ENCODE results near the gene RPP25L.
A peak's percentile ranks its signal among the peaks of the same experiment; 100 is the strongest.

The RPP25L gene

DNA sequence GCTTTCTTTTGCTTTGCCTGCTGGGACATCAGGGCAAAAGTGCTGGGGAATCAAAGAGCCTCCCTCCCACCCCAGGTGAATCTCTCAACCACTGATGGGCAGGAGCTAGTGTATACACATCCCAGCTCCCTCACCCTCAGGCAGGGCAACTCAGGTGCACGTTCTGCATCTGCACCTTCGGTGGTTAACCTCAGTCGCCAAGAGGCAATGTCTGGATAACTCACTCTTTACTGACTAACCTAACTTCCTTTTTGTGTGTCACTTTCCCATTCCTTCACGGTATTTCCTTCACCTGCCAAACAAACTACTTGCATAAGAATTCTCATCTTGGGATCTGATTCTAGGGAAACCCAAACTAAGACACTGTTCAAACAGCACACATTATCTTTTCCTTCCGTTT lies 48.6 kb downstream of the RPP25L start:
- TF ChIP-seq TEAD4 (IDR thresholded peaks at IDR 0.05) (no peak), EGR1 (IDR thresholded peaks at IDR 0.05) (no peak), CEBPB (IDR thresholded peaks at IDR 0.05) (no peak), YY1 (IDR thresholded peaks at IDR 0.05; ENCODE audit: low read depth) (no peak)
- TF ChIP-seq, protein P1, sequence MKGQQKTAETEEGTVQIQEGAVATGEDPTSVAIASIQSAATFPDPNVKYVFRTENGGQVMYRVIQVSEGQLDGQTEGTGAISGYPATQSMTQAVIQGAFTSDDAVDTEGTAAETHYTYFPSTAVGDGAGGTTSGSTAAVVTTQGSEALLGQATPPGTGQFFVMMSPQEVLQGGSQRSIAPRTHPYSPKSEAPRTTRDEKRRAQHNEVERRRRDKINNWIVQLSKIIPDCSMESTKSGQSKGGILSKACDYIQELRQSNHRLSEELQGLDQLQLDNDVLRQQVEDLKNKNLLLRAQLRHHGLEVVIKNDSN (IDR thresholded peaks at IDR 0.05) = no peak
- TF ChIP-seq, protein P2, sequence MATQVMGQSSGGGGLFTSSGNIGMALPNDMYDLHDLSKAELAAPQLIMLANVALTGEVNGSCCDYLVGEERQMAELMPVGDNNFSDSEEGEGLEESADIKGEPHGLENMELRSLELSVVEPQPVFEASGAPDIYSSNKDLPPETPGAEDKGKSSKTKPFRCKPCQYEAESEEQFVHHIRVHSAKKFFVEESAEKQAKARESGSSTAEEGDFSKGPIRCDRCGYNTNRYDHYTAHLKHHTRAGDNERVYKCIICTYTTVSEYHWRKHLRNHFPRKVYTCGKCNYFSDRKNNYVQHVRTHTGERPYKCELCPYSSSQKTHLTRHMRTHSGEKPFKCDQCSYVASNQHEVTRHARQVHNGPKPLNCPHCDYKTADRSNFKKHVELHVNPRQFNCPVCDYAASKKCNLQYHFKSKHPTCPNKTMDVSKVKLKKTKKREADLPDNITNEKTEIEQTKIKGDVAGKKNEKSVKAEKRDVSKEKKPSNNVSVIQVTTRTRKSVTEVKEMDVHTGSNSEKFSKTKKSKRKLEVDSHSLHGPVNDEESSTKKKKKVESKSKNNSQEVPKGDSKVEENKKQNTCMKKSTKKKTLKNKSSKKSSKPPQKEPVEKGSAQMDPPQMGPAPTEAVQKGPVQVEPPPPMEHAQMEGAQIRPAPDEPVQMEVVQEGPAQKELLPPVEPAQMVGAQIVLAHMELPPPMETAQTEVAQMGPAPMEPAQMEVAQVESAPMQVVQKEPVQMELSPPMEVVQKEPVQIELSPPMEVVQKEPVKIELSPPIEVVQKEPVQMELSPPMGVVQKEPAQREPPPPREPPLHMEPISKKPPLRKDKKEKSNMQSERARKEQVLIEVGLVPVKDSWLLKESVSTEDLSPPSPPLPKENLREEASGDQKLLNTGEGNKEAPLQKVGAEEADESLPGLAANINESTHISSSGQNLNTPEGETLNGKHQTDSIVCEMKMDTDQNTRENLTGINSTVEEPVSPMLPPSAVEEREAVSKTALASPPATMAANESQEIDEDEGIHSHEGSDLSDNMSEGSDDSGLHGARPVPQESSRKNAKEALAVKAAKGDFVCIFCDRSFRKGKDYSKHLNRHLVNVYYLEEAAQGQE (IDR thresholded peaks at IDR 0.05; ENCODE audit: low read depth) = no peak

DNA sequence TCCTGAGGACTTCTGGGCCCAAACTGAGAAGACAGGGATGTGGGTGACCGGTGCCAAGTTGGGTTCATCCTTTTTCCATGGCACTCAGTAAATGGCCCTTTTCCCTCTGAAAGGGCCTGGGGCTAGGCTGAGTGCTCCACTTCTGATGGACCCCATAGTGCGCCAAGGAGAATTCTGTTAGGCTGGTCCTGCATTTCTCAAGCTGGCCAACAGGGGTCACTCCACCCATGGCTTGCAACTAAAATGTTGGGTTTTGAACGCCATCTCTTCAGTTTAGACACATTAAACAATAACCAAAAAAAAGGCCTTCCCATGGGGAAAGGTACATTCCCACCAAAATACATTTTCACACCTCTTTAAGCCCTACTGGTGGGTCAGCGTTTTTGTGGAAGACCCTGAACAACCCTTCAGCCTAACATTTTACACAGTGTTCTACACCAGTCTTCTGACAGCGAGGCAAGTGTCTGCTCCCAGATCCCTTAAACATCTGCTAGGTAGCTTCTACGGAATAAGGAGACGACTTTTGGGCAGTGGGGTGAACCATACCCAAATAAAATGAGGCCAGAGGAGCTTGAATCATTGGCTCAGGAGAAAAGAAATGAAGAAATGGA lies 49.7 kb downstream of the RPP25L start:
- TF ChIP-seq CREB1 (IDR thresholded peaks at IDR 0.05; ENCODE audit: low read depth) = no peak
- TF ChIP-seq RAD21 (IDR thresholded peaks at IDR 0.05; ENCODE audit: low read depth) = peak; percentile 57

DNA sequence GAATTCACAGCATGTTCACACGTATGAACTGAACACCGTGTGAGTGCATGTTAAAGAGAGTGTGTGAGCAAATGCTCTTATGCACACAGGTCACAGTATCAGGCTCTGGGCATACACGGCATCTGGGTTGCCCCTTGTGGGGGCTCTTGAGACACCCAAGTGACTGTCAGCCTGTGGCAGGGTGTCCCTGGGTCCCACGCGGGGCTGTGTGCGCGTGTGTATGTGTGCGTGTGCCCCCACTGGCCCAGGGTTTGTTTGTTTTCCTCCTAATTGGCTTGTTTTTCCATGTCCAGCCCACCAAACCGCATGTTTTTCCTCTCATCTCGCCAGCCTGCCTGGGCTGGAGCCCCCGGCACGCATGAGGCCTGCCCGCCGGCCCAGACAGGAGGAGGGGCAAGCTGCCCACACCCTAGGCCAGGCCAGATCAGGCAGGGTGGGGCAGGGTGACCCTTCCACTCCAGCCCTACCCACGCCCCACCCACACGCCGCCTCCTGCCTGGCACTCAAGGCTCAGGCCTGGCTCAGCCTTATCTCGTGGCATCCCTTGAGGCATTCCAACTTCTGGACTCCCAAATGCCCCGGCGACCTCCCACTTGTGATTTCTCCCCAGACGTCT lies 51.2 kb downstream of the RPP25L start:
- TF ChIP-seq EP300 (IDR thresholded peaks at IDR 0.05; ENCODE audit: borderline replicate concordance) = no peak
- TF ChIP-seq, protein P1 (IDR thresholded peaks at IDR 0.05) = no peak

Data from Ishikawa (cell line).